GM19328 (cell line): ENCODE results near the gene LGR4.
"Not testable (repeated sequence)": the region's sequence is repeated elsewhere in the genome, so short reads cannot be mapped to it uniquely, and the experiment has no call there.

Source experiments
- ATAC-seq: cut with Tn5 transposase; IDR thresholded peaks from one replicate; pipeline ENCODE4 v1.9.1; 2021; ENCODE audit warnings: mild to moderate bottlenecking, moderate library complexity; ENCODE audit not compliant: unreplicated experiment

LGR4 gene, protein sequence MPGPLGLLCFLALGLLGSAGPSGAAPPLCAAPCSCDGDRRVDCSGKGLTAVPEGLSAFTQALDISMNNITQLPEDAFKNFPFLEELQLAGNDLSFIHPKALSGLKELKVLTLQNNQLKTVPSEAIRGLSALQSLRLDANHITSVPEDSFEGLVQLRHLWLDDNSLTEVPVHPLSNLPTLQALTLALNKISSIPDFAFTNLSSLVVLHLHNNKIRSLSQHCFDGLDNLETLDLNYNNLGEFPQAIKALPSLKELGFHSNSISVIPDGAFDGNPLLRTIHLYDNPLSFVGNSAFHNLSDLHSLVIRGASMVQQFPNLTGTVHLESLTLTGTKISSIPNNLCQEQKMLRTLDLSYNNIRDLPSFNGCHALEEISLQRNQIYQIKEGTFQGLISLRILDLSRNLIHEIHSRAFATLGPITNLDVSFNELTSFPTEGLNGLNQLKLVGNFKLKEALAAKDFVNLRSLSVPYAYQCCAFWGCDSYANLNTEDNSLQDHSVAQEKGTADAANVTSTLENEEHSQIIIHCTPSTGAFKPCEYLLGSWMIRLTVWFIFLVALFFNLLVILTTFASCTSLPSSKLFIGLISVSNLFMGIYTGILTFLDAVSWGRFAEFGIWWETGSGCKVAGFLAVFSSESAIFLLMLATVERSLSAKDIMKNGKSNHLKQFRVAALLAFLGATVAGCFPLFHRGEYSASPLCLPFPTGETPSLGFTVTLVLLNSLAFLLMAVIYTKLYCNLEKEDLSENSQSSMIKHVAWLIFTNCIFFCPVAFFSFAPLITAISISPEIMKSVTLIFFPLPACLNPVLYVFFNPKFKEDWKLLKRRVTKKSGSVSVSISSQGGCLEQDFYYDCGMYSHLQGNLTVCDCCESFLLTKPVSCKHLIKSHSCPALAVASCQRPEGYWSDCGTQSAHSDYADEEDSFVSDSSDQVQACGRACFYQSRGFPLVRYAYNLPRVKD

DNA sequence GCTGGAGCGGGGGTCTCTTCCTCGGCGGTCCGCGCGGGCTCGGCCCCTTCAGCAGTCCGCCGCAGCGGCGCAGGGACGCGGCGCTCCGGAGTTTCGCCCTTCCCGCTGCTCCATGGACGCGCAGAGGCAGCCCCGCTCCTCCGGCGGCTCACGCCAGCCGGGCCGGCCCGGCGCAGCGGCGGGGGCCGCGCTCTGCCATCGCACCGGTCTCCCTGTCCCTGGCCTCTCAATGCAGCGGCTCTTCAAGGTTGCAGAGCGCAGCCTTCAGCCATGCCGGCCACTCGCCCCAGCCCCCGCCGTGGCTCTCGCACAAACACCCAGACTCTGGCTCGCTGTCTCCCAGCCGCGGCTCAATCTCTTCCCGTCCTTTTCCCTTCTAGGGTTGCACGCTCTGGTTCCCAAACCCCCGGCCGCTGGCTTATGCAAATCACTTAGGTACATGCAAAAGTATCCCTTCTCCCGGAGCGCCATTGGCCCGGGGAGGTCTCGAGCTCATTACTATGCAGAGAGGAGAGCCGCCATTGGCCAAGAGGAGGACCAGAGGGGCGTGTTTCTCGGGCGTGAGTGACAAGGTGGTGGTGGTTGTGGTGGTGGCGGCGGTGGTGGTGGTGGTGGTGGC lies at the start of gene LGR4:
Gene LGR4 (minus strand): TSS at position 393 of the 619 bp plus-strand sequence. CDS start 488 bp downstream, outside the sequence.
- ATAC-seq, result peak; percentile 70

DNA sequence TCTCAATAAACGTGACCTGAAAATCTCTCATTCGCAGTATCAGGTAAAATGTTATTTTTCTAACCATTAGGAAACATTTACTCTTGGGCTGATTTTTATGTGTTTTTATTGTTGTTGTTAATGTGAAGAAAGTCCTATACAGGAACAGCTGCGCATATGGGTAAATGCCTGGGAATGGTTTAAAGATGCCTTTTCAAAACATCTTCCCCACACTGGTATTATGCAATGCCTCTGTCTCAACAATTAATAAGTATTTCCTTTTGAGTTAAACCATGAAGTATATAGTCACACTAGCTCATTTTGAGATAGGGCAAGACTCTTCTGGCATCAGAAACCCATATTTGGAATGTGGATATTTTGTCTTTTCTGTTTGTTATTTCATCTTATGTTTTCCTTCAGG lies 47.6 kb upstream of the LGR4 start:
- ATAC-seq, result no peak

DNA sequence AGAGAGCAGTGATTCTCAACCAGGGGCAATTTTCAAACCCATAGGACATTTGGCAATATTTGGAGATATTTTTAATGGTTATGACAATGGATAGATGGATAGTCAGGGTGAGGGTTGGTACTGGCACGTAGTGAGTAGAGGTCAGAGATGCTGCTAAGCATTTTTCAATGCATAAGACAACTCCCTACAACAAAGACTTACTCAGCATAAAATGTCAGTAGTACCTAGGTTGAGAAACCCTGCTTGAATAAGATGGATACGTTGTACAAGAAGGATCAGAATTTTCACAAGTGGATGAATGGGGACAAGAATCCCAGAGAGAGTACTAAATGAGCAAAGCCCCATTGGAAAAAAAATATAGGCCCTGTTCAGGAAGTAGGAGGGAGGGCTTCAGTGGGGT lies 45.9 kb upstream of the LGR4 start:
- no peak for ATAC-seq

DNA sequence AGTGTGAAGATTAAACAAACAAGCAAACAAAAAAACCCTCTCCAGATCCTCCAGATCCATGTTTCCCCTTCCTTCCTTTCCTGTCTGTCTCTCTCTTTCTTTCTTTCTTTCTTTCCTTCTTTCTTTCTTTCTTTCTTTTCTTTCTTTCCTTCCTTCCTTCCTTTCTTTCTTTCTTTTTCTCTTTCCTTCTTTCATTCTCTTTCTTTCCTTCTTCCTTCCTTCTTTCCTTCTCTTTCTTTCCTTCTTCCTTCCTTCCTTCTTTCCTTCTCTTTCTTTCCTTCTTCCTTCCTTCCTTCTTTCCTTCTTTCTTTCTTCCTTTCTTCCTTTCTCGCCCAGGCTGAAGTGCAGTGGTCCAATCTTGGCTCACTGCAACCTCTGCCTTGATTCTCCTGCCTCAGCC lies 44.9 kb upstream of the LGR4 start:
- not testable (repeated sequence) for ATAC-seq

DNA sequence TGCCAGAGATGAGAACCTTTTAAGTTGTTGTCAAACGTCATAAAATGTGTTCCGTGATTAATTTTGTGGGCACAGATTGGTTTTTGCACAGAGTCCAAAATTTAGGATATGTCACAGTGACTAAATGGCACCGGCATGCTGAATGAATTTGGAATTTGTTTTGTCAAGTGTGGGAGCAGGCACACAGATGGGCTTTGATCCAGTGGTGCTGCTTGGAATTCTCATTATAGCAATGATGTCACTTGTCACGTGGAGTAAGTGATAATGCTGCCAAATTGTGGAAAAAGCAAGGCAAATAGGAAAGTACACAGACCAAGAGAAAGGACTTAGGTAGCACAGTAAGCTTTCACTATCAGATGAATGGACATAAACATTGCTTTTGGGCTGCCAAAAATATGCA lies 42.0 kb upstream of the LGR4 start:
- ATAC-seq, result no peak

DNA sequence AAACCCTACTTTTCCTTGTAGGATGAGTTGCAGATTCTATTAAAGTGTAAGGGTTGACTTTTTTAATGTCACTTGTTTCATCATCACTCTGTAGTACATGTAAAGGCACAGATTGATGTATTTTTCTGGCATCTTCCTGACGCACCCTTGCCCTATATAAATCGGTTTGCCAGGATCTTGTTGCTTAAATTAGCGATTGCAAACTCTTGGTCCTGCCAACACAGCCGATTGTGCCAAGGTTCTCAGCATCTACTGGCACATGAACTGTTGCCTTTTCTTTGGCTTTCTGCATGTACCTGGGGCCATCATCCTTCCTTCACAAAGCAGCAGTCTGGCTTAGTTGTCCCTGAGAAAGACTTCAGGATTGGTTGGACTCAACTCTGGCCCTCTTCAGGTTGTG lies 41.5 kb upstream of the LGR4 start:
- ATAC-seq, result no peak

DNA sequence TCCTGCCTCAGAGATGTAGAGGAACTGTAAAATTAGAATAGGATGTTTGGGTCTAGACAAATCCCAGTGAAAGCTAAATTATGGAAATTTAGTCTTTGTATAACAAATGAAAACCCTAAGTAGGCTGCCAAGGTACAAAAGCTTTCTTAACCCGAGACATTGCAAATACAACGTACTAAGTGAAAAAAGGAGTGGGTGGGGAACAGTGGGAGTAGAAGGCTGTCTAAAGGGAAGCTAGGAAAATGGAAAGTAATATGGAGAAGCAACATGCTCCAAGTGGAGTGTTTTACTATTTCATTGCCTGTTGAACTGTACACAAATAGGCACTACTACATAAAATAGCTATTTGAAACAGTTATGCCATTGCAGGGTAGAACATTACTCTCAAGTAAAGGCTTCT lies 40.8 kb upstream of the LGR4 start:
- no peak for ATAC-seq

DNA sequence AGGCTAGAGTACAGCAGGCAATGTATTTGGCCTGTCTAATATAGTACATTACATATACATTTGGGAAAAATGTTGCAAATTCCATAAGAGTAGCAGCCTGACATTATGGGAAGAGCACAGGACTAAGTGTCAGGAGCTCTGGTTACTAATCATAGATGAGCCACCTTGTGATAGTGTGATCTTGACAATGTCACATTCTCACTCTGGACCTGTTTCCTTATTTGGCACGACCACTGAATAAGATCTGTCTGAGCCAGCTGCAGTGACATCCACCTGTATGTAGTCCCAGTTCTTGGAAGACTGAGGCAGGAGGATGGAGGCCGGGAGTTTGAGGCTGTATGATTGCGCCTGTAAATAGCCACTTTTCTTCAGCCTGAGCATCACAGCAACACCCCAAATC lies 39.6 kb upstream of the LGR4 start:
- no peak for ATAC-seq

DNA sequence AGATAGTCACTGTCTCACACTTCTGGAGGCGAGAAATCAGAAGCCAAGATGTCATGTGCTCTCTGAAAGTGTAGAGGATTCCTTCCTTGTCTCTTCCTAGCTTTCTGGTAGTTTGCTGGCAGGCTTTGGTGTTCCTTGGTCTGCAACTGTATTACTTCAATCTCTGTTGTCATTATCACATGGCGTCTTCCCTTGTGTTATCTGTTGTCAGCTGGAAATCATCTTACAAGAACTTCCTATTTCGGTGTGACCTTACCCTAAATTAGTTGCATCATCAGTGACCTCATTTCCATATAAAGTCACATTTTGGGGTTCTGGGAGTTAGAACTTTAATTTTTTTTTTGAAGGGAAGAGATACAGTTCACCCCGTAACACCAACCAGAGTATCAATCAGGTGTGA lies 37.3 kb upstream of the LGR4 start:
- no peak for ATAC-seq

DNA sequence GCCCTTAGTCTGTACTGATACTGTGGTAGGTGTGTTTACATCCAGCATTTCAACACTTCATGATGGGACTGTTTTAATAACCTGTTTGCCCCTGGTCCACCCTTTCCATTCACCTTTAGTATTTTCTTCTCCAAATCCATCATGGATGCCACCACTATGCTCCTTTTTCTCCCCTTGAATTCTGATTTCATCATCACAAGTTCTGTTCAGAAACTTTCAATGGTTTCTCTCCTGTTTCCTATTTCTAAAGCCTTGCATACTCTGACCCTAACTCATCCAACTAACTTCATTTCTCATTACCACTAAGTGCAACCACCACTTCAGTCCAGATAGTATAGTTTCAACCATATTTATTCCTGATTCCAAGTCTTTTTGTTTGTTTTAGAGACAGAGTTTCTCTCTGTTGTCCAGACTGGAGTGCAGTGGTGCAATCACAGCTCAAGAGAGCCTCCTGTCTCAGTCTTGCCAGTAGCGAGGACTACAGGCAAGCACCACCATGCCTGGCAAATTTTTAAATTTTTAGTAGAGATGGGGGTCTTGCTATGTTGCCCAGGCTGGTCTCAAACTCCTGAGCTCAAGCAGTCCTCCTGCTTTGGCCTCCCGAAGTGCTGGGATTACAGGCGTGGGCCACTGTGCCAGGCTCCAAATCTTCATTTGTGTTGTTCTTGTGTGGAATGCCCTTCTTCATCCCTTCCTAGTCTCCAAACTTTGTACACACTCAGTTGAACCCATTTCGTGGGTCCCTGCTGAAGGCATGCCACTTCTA lies 35.1 kb upstream of the LGR4 start:
- no peak for ATAC-seq

DNA sequence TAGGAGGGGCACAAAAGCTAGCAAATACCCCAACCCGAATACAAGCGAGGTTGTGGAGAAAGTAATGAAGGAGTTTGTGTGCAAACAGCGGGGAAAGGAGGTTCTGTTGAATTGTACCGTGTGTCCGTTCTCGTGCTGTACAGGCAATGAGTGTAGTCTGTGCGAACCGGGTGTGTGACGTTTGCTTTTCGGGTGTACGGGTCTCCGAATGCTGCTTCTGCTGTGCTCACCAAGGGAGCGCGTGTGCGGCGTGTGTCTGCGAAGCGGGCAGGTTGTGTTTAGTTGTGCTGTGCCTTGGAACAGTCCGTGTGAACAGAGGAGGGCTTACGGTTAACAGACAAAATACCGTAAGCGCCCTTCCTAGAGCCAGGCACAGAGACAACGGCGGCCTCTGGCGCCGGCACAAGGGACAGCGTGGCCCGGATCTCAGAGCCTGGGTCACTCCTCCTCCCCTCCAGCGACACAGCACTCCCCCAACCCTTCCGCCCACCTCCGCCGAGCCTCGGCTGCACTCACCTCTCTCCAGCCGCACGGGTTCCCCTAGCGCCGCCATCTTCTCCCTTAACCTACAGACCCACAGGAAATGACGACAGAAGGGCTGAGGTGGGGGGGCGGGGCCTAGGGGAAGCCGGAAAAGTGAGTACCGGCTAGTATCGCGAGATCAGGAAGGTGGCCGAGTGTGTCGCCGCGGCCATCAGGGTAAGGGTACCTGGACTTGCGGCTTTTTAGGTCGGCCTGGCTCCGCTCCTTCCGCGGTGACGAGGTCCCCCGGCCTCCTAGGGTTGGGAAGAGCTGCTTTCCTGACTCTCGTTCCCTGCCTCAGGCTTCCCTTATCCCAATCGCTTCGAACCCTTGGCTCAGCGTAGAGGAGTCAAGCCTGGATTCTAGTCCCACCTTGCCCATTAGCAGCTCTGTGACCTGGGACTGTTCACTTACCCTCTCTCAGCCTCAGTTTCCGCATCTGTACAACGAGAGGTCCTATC lies 33.9 kb upstream of the LGR4 start, which contains the start of gene LIN7C:
Gene LIN7C (minus strand): TSS at position 570 of the 983 bp plus-strand sequence. CDS start 17 bp downstream, at position 553.
- peak; percentile 97 for ATAC-seq

DNA sequence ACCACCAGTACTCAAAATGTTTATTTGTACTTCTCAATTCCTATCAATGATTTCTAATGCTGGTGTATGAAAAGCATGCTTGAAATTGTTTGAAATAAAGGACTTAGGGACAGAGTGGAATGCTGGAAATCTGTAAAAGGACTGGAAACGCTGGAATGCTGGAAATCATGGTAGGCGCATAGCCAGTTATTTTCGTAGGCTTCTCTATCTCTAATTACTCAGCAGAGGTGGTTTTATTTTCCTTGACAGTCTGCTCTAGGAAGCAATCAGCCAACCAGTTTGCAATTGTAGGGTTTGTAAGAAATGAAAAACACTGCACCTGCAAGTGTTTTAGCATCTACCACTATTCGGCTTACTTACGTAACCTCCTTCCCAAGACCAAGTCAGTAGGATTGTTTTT lies 33.2 kb upstream of the LGR4 start:
- ATAC-seq, result peak; percentile 2

DNA sequence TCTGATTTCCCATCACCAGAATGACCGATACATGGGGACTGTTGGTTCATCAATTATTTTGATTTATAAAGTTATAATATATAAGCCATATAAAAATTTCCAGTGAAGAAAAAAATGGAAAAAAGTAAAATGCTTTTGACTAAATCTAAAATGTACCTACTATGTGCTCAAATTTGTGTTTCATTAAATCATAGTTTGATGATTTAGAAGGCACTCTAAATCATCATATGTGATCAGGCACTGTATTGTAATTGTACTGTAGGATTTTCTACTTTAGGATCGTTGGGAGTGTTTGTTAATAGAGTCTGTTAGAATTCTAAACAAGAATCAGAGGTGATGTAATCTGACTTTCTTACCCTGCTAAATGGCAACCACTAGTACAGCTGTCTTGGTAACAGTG lies 31.6 kb upstream of the LGR4 start:
- no peak for ATAC-seq

DNA sequence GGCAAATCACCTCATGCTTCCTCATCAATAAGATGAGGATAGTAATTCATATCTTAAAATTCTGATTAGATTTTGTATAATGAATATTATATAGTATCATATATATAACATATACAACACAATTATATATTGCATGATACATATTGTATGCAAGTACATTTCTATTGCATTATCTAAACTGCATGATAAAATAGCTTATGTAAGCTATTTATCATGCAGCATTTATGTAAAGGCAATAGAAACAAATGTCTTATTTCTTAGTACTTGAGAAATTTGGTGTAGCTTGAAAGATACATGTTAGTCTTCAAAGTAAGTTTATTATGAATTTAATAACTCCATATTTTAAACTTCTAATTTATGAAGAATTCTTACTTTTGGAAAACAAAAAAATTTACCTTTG lies 28.5 kb upstream of the LGR4 start:
- no peak for ATAC-seq

DNA sequence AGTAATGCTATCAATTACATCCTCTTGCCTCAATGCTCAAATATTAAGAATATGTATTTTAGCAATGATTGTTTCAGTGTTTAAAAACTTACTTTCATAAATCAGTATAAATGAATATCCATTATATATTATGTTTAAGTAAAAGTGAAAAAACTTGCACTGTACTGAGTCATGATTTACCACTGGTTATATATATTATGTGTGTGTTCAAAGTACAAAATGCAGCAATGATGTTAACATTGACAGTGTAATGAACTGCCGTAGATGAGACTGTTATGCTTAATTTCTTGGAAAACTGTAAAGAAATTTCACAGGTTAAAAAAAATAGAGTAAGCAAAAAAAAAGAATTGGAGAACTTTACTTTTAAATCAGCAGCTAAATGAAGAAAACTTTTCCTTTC lies 25.3 kb upstream of the LGR4 start:
- ATAC-seq, result no peak

DNA sequence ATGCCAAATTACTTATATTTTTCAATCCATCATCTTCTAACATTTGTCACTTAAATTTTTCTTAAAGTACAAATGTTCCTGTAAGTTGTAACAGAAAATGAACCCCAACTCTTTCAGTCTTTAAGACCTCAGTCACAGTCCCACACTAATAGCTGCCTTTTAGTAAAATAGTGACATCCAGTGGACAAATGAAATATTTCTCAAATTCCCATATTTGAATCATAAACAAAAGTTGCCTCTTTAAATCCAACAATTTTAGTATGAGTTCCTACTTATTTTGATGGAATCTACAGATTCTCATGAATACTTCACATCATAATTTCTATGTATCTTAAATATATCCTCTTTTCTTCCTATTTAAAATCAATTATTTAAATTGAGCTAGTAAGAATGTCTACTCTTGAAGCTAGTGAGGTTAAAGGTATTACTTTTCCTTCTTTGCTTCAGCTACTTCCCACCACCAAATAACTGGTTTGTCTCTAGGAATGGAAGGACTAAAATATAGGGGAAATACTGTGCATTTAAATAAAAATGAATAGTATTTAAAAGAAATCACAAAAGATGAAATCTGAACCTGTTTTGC lies 24.8 kb upstream of the LGR4 start:
- ATAC-seq, result no peak

DNA sequence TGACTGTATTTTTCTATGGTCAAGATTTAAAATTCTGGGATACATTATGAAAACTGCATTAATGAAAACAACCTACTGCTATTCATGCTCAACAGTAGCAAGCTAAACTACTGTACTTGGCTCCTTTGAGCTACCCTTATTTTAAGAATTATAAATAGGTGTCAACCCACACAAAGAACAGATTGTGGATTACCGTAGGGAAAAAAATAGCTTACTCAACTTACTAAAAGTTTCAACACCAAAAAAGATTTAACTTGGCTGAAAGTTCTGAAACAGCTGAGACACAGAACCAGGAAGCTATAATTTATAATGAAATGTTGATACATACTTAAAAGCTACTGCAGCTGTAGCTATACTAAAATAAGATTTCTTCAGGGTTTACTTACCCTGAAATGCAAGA lies 23.9 kb upstream of the LGR4 start:
- ATAC-seq, result no peak

DNA sequence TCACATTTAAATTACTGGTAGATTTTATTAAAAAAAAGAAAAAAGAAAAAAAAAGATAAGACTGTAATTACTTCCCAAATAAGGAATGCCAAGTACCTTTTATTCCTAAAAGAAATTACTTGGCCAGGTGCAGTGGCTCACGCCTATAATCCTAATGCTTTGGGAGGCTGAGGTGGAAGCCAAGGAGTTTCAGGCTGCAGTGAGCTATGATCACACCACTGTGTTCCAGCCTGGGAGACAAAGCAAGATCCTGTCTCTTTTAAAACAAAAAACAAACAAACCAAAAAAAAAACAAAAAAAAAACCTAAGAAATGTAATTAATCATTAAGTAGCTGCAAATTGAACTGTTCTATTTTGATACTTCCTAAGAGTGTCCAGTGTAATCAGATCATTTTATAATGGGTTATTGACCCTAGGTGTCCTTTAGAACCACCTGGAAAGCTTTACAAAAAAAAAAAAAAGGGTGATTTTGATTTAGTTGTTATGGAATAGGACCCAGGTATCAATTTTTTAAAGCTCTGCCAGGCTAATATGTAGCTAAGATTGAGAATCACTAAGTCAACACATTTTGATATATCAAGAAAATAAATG lies 23.2 kb upstream of the LGR4 start:
- ATAC-seq, result no peak

DNA sequence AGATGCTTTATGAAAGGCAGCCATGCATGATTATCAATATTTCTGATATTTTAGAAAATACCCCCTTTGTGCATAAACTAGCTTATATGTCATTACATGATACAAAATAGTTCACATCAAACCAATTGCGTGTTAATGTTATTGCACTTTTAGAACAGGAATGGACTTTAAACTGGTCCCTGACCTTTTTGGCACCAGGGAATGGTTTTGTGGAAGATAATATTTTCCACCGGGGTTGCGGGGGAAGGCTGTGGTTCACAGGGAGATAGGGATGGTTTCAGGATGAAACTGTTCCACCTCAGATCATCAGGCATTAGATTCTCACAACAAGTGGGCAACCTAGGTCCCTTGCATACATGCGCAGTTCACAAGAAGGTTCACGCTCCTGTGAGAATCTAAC lies 16.5 kb upstream of the LGR4 start:
- ATAC-seq, result no peak
